ENCODE measurements around the gene GLIS1.
"Not testable (repeated sequence)": the region's sequence is repeated elsewhere in the genome, so short reads cannot be mapped to it uniquely, and the experiment has no call there.

Gene GLIS1

DNA sequence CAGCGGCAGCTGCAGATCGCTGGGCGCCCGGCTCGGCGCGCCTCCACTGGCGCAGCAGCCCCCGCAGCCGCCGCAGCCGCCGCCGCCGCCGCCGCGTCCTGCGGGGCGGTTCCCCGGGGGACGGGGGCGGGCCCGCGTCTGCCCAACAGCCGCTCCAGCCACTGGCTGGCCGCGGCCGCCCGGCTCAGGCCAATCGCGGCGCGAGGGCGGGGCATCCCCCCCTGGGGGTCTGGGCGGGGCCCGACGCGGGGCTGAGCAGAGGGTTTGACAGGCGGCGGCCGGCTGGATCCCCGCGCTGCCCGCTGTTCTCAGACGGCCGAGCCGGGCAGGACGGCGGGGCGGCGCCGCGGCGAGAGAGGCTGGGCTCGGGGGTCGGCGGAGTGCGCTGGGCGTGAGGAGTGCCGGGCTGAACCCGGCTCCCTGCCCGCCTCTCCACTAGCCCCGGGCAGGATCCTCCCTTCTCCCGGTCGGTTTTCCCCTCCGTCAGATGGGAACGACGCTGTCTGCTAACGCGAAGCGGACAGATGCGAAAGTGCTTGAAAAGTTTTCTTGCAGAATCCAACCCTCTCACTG, at the start of gene GLIS1:
TSS of gene GLIS1 (minus strand) at position 56 of the 573 bp plus-strand sequence. CDS start 1,100 bp downstream, outside the sequence.
- peak; percentile 3 for DNase-seq

DNA sequence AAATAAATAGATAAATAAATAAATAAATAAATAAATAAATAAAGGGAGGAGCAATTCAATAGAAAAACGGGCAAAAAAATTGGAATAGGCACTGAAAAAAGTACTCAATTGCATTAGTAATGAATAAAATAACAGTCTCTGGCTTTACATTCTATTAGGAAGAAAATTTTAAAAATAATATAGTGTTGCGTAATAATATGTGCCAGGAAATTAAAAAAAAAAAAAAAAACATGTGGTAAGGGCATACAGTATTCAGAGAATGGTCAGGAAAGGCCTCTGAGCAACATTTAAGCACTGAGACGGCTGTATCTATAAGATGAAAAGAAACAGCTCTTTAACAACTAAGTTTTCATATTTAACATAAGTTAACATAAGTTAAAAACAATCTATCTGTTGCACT, 48.7 kb upstream of the GLIS1 start:
- no peak for DNase-seq

DNA sequence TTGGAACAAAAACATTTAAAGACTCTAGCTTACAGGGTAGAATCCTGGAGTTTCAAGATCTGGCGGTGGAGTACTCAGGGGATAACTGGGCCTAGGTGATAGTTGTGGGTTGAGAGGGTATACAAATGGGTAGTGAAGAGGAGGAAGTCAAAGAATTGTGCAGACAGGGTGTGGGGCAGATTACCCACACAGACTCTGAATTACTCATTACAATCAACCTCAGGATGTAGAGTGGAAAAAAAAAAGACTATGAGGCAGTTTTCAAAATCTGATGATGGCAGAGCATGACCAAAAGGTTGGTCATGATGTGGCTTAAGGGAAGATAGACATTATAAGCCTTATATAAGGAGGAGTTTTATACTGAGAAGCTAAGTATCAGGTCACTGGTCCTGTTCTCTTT, 44.1 kb upstream of the GLIS1 start:
- DNase-seq, result no peak

GRCh38 chr1:53781654-53782053, 42.7 kb upstream of the GLIS1 start:
- no peak for DNase-seq

DNA sequence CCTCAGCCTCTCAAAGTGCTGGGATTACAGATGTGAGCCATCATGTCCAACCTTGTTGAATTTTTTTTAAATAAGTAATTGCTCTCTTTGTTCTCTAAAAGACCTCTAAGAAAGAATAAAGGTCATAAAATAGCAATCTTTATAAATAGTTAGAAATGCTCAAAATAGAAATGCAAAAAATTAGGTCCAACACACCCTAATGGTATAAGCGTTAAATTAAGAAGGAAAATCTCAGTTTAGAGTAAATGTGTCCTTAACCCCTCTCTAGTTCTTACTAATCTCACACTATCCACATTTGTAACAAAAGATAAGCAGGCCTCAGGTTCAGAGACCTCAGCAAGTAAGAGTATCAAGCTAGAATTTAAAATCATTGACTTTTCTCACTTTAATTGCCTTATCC, 38.3 kb upstream of the GLIS1 start:
- DNase-seq, result no peak

DNA sequence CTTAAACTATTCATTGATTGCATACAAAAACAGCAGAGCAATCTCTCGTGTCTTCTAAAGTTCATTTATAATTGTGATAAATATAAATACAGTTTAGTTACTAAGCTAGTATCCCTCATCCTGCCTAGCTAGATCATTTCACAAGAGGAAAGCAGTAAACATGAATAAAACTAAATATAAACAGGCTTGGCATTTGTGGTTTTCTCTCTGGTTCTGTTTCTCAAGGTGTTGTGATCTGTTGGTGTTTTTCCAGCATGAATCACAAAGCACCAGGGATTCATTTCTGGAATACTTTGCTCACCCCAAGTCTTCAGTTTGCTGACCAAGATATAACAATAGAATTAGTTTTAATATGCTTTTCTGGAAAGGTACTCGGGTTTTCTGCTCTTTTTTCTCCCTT, 32.7 kb upstream of the GLIS1 start:
- no peak for DNase-seq

DNA sequence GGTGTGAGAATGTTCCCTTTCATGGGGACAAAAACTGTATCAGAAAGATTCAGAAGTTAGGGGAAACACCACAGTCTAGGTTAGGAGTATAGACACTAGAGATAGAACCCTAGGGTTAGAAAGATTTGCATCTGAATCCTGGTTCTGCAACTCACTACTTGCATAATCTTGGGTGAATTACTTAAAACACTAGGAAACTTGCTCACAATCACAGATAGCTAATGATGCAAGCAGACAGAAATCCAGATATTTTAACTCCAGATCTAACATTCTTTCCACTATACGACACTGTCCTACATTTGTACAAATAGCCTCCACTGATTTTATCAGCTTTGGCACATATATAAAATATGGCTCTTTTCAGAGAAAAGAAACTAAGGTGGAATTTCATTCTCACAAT, 30.8 kb upstream of the GLIS1 start:
- DNase-seq, result no peak

- DNase-seq, result no peak
These were observed 30.2 kb upstream of the GLIS1 start for GRCh38 chr1:53769184-53769583.

DNA sequence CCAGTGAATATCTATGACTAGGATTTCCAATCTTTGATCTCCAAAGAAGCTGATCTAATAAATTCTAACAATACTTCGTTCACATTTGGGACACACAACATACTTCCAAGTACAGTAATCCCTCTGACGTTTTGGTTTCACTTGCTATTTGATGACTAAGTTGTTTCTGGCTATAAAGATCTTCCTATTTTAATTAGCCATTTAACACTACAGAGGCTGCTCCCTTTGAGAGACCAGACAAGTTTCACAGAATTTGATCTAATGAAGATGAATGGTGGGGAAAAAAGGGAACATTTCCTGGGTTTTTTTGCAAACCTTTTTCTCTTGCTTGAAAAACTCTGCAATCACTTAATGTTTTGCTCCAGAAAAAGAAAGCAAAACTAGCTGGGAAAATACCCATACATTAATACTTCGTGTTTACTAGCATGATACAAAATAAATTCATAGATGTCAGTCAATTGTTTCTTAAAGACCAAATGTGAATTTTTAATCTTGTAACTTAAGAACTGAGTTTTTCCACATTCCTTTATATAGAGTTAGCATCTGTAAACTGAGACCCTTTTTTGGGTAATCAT, 28.0 kb upstream of the GLIS1 start:
- DNase-seq, result no peak

DNA sequence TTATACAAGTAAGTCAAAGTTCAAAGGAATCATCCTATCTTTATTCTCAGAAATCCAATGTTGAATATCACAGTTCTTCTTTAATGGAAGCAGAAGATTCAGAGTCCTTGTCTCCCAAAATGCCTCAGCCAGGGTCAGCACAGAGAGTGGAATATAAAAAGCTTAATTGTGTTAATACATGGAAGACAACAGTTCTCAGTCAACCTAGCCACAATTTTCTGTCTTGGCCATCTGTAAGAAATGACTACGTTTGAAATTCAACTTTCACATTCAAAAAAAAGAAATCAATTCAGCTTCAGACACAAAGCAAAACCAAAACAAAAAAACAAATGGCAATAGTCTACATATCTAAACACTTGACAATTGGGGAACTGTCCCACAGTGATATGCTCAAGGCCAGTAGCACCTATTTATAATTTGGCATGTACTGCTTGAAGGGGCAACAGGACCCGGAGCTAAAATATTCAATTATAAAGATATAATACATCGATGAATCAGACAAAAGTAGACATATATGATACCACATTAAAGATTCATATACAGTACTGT, 27.3 kb upstream of the GLIS1 start:
- DNase-seq, result no peak

DNA sequence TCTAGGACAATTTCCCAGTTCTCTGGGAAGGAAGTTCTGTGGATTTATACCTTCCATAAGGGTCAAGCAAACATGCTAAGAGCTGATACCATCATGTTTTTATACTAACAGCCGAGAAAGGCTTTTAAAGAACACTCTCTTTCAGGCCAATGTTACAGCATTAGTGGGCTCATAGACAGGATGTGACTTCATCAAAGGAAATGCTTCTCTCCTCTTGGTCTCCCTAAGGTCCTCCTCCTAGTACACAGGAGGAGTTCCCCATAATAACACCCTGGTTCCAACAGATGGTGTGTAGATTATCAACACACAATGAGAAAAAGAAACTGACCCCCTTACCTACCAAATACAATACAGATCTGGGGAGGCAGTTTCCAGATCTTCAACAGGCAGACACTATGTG, 26.7 kb upstream of the GLIS1 start:
- DNase-seq, result no peak

DNA sequence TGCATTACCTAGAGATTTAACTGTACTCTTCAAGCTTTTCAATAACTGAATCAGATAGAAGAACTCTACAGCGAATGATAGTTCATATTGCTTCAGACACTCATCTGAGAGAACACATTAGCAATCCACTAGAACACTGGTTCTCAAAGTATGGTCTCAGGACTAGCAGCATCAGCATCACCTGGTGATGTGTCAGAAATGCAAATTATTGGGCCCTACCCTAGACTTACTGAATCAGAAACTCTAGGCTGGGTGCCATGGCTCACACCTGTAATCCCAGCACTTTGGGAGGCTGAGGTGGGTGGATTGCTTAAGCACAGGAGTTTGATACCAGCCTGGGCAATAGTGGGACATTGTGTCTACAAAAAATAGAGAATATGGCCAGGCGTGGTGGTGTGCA, 24.9 kb upstream of the GLIS1 start:
- no peak for DNase-seq

GRCh38 chr1:53763461-53763860, 24.5 kb upstream of the GLIS1 start:
- no peak for DNase-seq

DNA sequence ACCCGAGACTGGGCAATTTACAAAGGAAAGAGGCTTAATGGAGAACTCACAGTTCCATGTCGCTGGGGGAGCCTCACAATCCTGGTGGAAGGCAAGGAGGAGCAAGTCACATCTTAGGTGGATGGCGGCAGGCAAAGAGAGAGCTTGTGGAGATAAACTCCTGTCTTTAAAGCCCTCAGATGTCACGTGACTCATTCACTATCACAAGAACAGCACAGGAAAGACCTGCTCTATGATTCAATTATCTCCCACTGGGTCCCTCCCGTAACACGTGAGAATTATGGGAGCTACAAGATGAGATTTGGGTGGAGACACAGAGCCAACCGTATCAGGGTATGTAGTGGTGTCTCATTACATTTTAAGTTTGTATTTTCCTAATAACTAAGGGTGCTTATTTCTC, 21.5 kb upstream of the GLIS1 start:
- not testable (repeated sequence) for DNase-seq

DNA sequence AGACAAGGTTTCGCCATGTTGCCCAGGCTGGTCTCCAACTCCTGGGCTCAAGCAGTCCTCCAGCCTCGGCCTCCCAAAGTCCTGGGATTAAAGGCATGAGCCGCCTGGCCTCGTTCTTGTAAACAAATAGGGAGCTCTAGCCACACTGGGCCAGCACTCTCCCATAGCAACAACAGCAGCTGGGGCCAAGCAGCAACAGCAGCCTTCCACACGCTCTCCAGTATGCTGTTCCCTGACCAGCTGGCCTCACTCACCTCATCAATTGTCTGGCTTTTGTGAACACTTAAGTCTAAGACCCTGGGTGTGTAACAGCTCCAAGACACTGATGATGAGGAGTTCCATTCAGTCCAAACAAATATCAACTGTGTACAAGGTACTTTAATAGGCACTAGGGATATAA, 16.9 kb upstream of the GLIS1 start:
- no peak for DNase-seq

DNA sequence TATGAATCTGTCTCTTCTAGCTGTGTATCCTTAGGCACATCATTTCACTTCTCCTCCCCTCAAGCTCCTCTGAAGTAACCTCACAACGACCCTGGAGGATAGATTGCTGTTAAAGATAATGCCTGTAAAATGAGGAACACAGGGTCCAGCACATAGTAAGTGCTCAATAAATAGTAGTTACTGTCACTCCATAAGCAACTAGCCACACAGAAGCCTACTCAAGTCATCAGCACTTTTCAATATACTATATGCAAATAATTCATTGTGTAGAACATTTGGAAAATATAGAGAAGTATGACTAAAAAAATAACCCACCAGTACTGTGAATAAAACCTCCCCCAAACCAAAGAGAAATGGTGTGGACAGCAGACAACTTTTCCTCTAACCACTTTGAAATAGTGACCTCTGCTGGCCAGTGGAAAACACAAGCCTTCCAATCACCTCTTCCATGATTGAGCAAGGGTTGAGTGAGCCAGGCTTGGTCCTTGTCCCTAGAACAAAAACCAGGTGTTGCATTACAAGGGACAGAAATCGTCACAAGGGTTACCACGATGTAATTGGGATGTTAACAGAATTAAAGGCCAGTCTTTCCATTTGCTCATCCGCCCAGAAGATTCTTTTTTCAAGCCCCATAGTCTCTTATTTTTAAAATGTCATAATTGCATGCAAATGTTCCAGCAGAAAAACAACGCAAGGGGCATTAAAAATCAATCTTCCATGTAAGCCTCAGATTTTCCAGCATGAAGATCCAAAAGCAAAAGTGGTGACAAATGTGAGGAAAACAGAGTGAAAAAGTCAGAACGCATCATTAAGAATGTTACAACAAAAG, 15.7 kb upstream of the GLIS1 start:
- no peak for DNase-seq

GRCh38 chr1:53752281-53752680, 13.3 kb upstream of the GLIS1 start:
- DNase-seq, result no peak

- no peak for DNase-seq
These were observed 8.9 kb upstream of the GLIS1 start for GRCh38 chr1:53747841-53748240.

GRCh38 chr1:53740621-53741105, 1.7 kb upstream of the GLIS1 start:
- no peak for DNase-seq

DNA sequence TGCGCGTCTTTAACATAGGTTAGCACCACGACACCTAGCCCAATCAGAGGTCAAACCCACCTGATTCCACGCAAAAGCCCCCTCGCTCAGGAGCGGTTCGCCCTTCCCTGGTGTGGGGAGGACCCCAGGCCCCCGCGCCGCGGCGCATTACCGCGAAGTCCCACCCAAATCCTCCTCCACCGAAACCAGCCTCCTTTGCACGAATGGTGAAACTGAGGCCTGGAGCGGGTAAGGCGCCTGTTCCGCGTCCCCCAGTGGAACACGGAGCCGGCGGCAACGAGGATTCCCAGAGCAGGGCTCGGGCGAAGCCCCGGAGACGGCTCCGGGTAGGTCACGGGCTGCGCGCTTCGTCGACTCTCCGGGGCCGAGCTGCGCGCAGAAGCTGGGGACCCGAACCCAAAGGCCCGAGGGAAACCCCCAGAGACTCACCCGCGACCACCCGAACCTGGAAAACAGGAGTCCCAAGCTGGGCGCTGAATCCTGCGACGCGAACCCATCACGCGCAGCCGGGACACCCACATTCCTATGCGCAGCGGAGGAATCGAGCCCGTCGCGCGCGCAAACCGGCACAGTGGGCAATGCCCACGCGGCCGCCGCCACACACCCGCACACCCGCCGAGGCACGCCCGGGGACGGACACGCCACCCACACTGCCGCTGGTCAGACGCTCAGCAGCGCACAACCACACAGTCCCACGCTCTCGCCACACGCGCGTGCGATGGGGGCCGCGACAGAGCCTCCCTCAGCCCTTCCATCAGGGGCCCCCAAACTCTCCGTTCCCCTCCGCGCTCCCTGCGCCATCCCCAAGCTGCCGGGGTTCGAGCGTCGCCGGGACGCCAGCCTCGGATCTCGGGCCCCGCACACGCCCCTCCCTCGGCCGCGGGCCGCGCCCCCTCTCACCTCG, 507 bp downstream of the GLIS1 start:
- no peak for DNase-seq

DNA sequence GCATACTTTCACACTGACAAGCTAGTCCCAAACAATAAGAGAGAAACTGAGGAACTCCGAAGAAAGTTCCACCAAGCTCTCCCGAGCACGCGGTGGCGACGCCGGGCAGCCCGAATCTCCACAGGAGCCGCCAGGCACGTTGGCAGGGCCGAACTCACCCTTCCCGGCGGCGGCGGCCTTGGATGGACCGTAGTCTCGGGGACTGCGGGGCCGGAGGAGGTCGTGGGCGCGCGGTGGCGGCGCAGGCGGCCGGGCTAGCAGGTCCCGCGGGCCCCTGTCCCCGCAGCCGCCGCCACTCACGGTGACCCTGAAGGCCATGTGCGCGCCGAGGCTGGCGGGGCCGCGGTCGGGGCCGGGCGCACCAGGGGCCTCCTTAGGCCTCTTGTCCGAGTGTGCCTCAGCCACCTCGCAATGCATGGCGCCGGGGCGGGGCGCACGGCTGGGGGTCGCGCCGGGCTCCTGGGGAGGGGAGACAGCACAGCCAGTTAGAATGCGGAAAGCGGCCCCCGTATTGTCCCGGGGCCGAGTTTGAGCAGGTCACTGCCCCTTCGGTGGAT, 1.2 kb downstream of the GLIS1 start:
- DNase-seq, result no peak

DNA sequence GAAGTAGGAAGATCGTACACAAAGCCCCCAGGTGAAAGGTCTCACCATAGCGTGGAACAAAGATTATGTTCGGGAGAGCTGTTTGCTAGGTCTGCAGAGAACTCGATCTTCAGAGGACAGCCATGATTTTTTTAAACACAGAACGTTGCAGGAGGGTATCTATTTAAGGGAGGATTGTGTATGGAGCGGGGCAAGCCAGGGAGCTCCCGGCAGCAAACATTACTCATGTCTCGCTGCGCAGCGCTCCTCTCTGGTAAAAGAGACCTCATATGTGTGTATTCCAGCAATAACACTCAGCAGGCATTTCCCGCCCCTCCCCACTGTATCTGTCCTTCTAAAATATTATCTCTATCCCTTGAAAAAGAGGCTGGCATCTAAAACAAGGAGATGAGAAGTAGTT, 2.7 kb downstream of the GLIS1 start:
- no peak for DNase-seq

GRCh38 chr1:53735681-53736080, 3.3 kb downstream of the GLIS1 start:
- no peak for DNase-seq

Measured in activated T-cell treated with anti-CD3 and anti-CD28 coated beads for 4 hours (primary cell).